NCI-H524 (cell line): ENCODE measurements around the gene MAD1L1.

Experiments
- DNase-seq, 2 experiments: peaks; one replicate each; lab custom pipeline; 2025; lab: John Stamatoyannopoulos, UW

Gene MAD1L1

GRCh38 chr7:2030475-2031450, 202.0 kb downstream of the MAD1L1 start:
- peak; percentile 74 to 82 for DNase-seq

GRCh38 chr7:2029936-2030335, 202.8 kb downstream of the MAD1L1 start:
- DNase-seq = peak in 1 of 2 experiments; percentile 46

GRCh38 chr7:2029211-2029905, 203.4 kb downstream of the MAD1L1 start:
- no peak for DNase-seq

- DNase-seq = no peak
Observed at GRCh38 chr7:2028733-2029132, 204.0 kb downstream of the MAD1L1 start.

GRCh38 chr7:2025188-2025587, 207.6 kb downstream of the MAD1L1 start:
- no peak for DNase-seq

- DNase-seq = no peak
Observed at GRCh38 chr7:2024567-2024918, 208.2 kb downstream of the MAD1L1 start.

GRCh38 chr7:2023877-2024566, 208.7 kb downstream of the MAD1L1 start:
- no peak for DNase-seq

GRCh38 chr7:2022737-2023250, 210.0 kb downstream of the MAD1L1 start:
- no peak for DNase-seq

GRCh38 chr7:2022021-2022409, 210.7 kb downstream of the MAD1L1 start:
- no peak for DNase-seq

- no peak for DNase-seq
Observed at GRCh38 chr7:2019711-2020511, 212.8 kb downstream of the MAD1L1 start.

GRCh38 chr7:2019461-2019710, 213.4 kb downstream of the MAD1L1 start:
- no peak for DNase-seq

GRCh38 chr7:2018569-2019460, 213.9 kb downstream of the MAD1L1 start:
- DNase-seq = no peak

GRCh38 chr7:2017914-2018568, 214.7 kb downstream of the MAD1L1 start:
- no peak for DNase-seq

- no peak for DNase-seq
Observed at GRCh38 chr7:2017481-2017891, 215.3 kb downstream of the MAD1L1 start.

GRCh38 chr7:2016761-2017480, 215.8 kb downstream of the MAD1L1 start:
- DNase-seq = no peak

- DNase-seq = no peak
Observed at GRCh38 chr7:2016021-2016631, 216.6 kb downstream of the MAD1L1 start.

- no peak for DNase-seq
Observed at GRCh38 chr7:2015251-2015871, 217.4 kb downstream of the MAD1L1 start.

- no peak for DNase-seq
Observed at GRCh38 chr7:2014391-2015241, 218.1 kb downstream of the MAD1L1 start.
